ENCODE results near the gene CYP27A1. TPM values are rescaled to one million over a fixed set of nuclear protein-coding genes. Genes with fewer than 3 reads are reported as not detected.

Gene CYP27A1
- total RNA-seq = 4.7 and 16.1 TPM in 2 replicates

DNA sequence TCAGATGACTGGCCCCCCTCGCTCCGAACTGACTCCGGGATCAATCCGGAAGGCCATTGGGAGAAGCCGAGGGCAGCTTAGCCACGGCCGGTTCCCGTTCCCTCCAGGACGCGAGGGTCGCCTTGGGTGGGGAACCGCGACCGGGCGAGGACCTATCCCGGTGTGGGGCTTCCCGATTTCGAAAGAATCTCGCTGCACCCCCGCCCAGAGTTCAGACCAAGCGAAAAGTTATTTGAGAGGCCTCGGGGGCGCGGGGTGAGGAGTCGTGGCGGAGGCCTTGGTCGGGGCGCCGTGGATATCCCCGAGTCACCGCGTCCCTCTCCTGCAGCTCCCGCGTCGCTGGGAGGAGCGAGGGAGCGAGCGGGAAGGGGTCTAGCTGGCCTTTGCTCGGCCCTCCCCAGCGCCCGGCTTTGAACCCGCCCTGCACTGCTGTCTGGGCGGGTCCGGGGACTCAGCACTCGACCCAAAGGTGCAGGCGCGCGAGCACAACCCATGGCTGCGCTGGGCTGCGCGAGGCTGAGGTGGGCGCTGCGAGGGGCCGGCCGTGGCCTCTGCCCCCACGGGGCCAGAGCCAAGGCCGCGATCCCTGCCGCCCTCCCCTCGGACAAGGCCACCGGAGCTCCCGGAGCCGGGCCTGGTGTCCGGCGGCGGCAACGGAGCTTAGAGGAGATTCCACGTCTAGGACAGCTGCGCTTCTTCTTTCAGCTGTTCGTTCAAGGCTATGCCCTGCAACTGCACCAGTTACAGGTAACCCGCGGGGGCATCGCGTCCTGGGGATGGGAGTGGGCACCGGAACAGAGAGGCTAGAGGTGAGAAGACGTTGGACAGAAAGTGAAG, at the start of gene CYP27A1:
Gene CYP27A1 (plus strand): TSS at position 457 of the 837 bp plus-strand sequence. CDS start 36 bp downstream, at position 493.
- H3K4me3 ChIP-seq (ENCODE audit: low read depth, low read length) = peak within 1 kb of the TSS; percentile 61
- peak; percentile 22 for DNase-seq (ENCODE audit: low read depth)
- TF ChIP-seq, protein P1, sequence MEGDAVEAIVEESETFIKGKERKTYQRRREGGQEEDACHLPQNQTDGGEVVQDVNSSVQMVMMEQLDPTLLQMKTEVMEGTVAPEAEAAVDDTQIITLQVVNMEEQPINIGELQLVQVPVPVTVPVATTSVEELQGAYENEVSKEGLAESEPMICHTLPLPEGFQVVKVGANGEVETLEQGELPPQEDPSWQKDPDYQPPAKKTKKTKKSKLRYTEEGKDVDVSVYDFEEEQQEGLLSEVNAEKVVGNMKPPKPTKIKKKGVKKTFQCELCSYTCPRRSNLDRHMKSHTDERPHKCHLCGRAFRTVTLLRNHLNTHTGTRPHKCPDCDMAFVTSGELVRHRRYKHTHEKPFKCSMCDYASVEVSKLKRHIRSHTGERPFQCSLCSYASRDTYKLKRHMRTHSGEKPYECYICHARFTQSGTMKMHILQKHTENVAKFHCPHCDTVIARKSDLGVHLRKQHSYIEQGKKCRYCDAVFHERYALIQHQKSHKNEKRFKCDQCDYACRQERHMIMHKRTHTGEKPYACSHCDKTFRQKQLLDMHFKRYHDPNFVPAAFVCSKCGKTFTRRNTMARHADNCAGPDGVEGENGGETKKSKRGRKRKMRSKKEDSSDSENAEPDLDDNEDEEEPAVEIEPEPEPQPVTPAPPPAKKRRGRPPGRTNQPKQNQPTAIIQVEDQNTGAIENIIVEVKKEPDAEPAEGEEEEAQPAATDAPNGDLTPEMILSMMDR (IDR thresholded peaks at IDR 0.05; ENCODE audit: insufficient read depth, low read depth, low read length) = no peak

DNA sequence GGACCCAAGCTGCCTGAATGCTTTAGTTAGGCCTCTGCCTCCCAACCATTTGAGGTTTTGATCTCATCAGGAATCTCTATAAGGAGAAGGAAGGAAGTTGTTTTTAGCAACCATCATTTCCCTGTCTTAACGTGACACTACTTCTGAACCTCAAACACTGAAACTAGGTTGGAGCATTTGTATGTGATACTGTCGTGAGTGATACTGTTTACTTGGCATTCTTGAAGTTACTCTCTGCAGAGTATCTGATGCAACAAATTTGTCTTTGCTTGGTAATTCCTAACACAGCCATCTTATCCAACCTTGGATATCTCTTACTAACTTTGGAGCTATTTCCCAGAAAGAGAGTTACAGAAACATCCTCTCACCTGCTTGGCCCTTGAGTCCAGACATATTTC, 49.2 kb upstream of the CYP27A1 start:
- peak; percentile 24 for DNase-seq (ENCODE audit: low read depth)
- TF ChIP-seq, protein P1 (IDR thresholded peaks at IDR 0.05; ENCODE audit: insufficient read depth, low read depth, low read length) = no peak
- no peak overlapping the region for H3K4me3 ChIP-seq (ENCODE audit: low read depth, low read length)

DNA sequence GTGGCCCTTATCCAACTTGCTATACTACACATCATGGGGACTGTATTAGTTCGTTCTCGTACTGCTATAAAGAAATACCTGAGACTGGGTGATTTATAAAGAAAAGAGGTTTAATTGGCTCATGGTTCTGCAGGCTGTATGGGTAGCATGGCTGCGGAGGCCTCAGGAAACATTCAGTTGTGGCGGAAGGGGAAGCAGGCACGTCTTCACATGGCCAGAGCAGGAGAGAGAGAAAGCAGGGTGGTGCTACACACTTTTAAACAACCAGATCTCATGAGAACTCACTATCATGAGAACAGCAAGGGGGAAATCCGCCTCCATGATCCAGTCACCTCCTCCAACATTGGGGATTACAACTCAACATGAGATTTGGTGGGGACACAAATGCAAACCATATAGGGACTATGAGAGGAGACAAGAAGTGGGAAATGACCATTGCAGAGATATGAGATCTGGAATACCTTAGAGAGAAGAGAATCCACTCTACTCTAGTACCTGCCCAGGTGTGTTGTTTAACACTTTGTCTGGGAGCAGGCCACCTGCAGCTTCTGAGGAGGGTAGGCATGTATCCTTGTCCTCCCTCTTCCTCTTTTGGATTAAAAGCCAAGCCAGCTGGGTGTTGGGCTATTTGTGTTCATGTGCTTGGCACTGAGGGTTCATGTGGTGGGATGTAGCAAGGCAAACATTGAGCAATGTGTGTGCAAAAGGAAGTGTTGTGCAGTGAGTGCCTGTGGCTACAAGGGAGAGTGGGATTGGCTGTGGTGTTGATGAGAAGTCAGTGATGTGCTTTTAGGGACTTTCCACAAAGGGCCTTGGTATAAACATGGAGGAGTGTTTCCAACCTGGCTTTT, 48.6 kb upstream of the CYP27A1 start:
- TF ChIP-seq, protein P1 (IDR thresholded peaks at IDR 0.05; ENCODE audit: insufficient read depth, low read depth, low read length) = no peak
- DNase-seq (ENCODE audit: low read depth) = peak; percentile 81
- H3K4me3 ChIP-seq (ENCODE audit: low read depth, low read length) = no peak overlapping the region

DNA sequence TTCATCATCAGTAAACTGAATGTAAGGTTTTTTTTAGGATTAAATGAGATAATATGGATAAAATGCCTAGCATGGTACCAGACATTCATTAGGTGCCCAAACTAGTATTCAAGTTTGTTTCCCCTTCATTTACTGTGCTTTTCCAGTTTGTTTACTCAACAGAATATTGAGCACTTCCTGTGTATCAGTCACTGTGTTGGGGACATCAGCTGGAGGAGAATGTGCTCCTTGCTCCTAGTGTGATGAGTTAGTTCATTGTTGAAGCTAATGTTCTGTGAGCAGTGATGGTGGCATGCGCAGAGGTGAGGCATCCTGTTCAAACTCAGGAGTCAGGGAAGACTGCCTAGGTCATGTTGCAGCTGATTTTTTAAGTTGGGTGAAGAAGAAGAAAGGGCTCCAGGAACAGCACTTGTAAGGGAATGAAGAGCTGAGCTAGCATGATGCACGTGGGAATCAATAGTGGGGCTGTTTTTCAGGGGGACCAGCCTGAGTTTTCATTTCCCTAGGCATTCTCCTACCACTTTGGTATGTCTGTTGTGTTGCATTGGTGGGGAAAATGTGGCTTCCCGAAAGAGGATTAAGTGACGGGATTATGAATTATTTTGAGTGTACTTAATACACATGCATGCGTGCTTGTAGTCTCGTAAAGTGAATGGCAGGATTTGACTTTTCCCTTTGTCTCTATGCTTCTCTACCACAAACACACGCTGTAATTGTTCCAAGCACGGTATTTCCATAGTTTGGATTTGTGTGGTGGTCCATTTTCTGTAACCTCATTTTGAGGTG, 47.6 kb upstream of the CYP27A1 start:
- DNase-seq (ENCODE audit: low read depth) = no peak
- no peak overlapping the region for H3K4me3 ChIP-seq (ENCODE audit: low read depth, low read length)
- TF ChIP-seq, protein P1 (IDR thresholded peaks at IDR 0.05; ENCODE audit: insufficient read depth, low read depth, low read length) = no peak

DNA sequence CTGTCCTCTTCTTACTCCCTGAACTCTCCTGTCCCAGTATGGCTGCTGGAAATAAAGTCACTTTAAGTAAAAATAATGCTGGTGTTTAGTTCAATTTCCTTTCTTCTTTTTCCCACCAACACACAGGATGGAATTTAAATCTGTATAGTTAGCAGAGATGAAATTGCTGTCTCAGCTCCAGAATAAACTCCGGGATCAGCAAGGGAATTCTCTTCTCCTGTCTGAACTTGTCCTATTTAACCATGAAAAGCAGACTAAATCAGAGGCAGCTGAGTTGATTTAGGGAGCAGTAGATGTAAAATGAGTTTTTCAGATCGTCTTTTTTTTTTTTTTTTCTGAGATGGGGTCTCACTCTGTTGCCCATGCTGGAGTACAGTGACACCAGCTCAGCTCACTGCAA, 45.4 kb upstream of the CYP27A1 start:
- H3K4me3 ChIP-seq (ENCODE audit: low read depth, low read length) = no peak overlapping the region
- no peak for DNase-seq (ENCODE audit: low read depth)
- TF ChIP-seq, protein P1 (IDR thresholded peaks at IDR 0.05; ENCODE audit: insufficient read depth, low read depth, low read length) = no peak

DNA sequence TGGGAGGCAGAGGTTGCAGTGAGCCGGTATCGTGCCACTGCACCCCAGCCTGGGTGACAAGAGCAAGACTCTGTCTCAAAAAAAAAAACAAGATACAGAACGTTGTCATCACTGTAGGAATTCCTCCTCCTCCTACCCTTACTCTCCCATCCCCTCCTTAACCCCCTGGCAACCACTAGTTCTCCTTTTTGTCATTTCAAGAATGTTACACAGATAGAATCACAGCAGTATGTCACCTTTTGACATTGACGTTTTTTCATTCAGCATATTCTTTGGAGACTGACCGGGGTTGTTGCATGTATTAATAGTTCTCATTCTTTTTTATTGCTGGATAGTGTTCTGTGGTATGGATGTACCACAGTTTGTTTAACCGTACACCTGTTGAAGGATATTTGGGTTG, 38.9 kb upstream of the CYP27A1 start:
- no peak for DNase-seq (ENCODE audit: low read depth)
- no peak overlapping the region for H3K4me3 ChIP-seq (ENCODE audit: low read depth, low read length)
- TF ChIP-seq, protein P1 (IDR thresholded peaks at IDR 0.05; ENCODE audit: insufficient read depth, low read depth, low read length) = no peak

Measured in fibroblast of villous mesenchyme (primary cell).